Measurements from ENCODE around the gene BCAT1.

The BCAT1 gene

DNA sequence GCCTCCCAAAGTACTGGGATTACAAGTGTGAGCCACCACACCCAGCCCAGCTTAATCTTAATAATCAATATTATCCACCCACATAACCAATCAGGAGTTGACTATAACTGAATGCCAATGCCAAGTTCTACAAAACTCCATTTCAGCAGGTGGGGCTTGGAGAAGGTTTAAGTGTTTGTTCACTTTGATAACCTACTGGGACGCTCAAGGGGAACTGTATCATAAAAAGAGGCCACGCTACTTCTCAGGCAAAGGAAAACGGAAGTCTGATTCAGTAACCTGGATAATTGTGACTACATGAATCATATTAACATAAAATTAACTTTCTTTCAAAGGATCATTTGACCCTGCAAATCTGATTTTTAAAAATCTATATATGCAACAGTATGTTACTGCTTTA lies 179.2 kb downstream of the BCAT1 start:
- Mint-ChIP-seq H3K4me1 (no peaks in the 10 kb centered on the region), H3K4me3 (no peak overlapping the region), H3K9me3 (no peaks in the 10 kb centered on the region), H3K27ac (no peak overlapping the region), H3K36me3 (no peaks in the 10 kb centered on the region), H3K27me3 (peaks cover 5% of the 10 kb centered on the region)
- CTCF ChIA-PET, result no interaction called here
- no peak for DNase-seq

GRCh38 chr12:24768415-24768814 lies 180.5 kb downstream of the BCAT1 start:
- CTCF ChIA-PET, result interaction anchor here (0.8 kb wide), 1 partner anchor 63 kb away, joined by 3 read pairs; no protein-coding TSS in a partner anchor
- Mint-ChIP-seq H3K36me3 (no peaks in the 10 kb centered on the region), H3K27ac (no peak overlapping the region), H3K27me3 (peaks cover 5% of the 10 kb centered on the region), H3K4me1 (no peaks in the 10 kb centered on the region), H3K9me3 (no peaks in the 10 kb centered on the region), H3K4me3 (no peak overlapping the region)
- no peak for DNase-seq

GRCh38 chr12:24767016-24767415 lies 181.9 kb downstream of the BCAT1 start:
- DNase-seq, result no peak
- no peak overlapping the region for H3K27ac Mint-ChIP-seq
- H3K9me3 Mint-ChIP-seq, result no peaks in the 10 kb centered on the region
- H3K27me3 Mint-ChIP-seq, result peaks cover 5% of the 10 kb centered on the region
- CTCF ChIA-PET, result no interaction called here
- H3K4me3 Mint-ChIP-seq, result no peak overlapping the region
- no peaks in the 10 kb centered on the region for H3K36me3 Mint-ChIP-seq
- no peaks in the 10 kb centered on the region for H3K4me1 Mint-ChIP-seq

GRCh38 chr12:24764712-24765111 lies 184.2 kb downstream of the BCAT1 start:
- no peak overlapping the region for H3K27ac Mint-ChIP-seq
- peaks cover 5% of the 10 kb centered on the region for H3K27me3 Mint-ChIP-seq

GRCh38 chr12:24760606-24761378 lies 188.1 kb downstream of the BCAT1 start:
- Mint-ChIP-seq H3K36me3 (no peaks in the 10 kb centered on the region), H3K4me1 (no peaks in the 10 kb centered on the region), H3K27me3 (no peaks in the 10 kb centered on the region), H3K27ac (no peak overlapping the region), H3K9me3 (no peaks in the 10 kb centered on the region), H3K4me3 (no peak overlapping the region)
- CTCF ChIA-PET, result no interaction called here
- DNase-seq, result no peak

More at GRCh38 chr12:24764712-24765111, 184.2 kb downstream of the BCAT1 start:
- Mint-ChIP-seq H3K4me1 (no peaks in the 10 kb centered on the region), H3K9me3 (no peaks in the 10 kb centered on the region), H3K36me3 (no peaks in the 10 kb centered on the region), H3K4me3 (no peak overlapping the region)
- DNase-seq, result no peak
- CTCF ChIA-PET, result no interaction called here

GRCh38 chr12:24760162-24760561 lies 188.7 kb downstream of the BCAT1 start:
- no peaks in the 10 kb centered on the region for H3K9me3 Mint-ChIP-seq
- CTCF ChIA-PET, result no interaction called here
- no peak overlapping the region for H3K27ac Mint-ChIP-seq
- no peak overlapping the region for H3K4me3 Mint-ChIP-seq
- no peaks in the 10 kb centered on the region for H3K27me3 Mint-ChIP-seq
- H3K36me3 Mint-ChIP-seq, result no peaks in the 10 kb centered on the region
- no peak for DNase-seq
- no peaks in the 10 kb centered on the region for H3K4me1 Mint-ChIP-seq

Data from activated naive CD4-positive, alpha-beta T cell treated with anti-CD3 and anti-CD28 coated beads, Interleukin-2, amount 10 ng/mL, durations not matched to agents 7 days and 5 days (primary cell).